ENCODE data around the gene NDEL1. TPM values are rescaled to one million over a fixed set of nuclear protein-coding genes. Genes with fewer than 3 reads are reported as not detected.

NDEL1 gene
- total RNA-seq, 1 donor from 2014 or later, result 34.1 TPM

GRCh38 chr17:8490256-8491023 is 54.8 kb downstream of the NDEL1 start:
- H3K9me3 Mint-ChIP-seq, result no peaks in the 10 kb centered on the region
- no peak overlapping the region for H3K4me3 Mint-ChIP-seq
- H3K36me3 Mint-ChIP-seq (ENCODE audit: low read depth), result peaks cover 42% of the 10 kb centered on the region
- H3K27ac Mint-ChIP-seq (ENCODE audit: unreplicated experiment), result no peak overlapping the region
- DNase-seq (ENCODE audit: low read depth, low spot score), result no peak
- no peaks in the 10 kb centered on the region for H3K27me3 Mint-ChIP-seq (ENCODE audit: low read depth)
- TF ChIP-seq CTCF (conservative IDR thresholded peaks at IDR 0.05), result no peak
- no peaks in the 10 kb centered on the region for H3K4me1 Mint-ChIP-seq

GRCh38 chr17:8492121-8492520 is 56.4 kb downstream of the NDEL1 start:
- Mint-ChIP-seq H3K4me1 (no peaks in the 10 kb centered on the region), H3K27ac (ENCODE audit: unreplicated experiment) (no peak overlapping the region), H3K27me3 (ENCODE audit: low read depth) (no peaks in the 10 kb centered on the region), H3K9me3 (no peaks in the 10 kb centered on the region), H3K4me3 (no peak overlapping the region), H3K36me3 (ENCODE audit: low read depth) (peaks cover 28% of the 10 kb centered on the region)
- no peak for DNase-seq (ENCODE audit: low read depth, low spot score)
- TF ChIP-seq CTCF (conservative IDR thresholded peaks at IDR 0.05), result no peak

GRCh38 chr17:8494021-8494420 is 58.3 kb downstream of the NDEL1 start:
- Mint-ChIP-seq H3K27ac (ENCODE audit: unreplicated experiment) (no peak overlapping the region), H3K36me3 (ENCODE audit: low read depth) (peaks cover 20% of the 10 kb centered on the region), H3K4me3 (no peak overlapping the region), H3K4me1 (no peaks in the 10 kb centered on the region), H3K9me3 (no peaks in the 10 kb centered on the region), H3K27me3 (ENCODE audit: low read depth) (no peaks in the 10 kb centered on the region)
- DNase-seq (ENCODE audit: low read depth, low spot score), result no peak
- TF ChIP-seq CTCF (conservative IDR thresholded peaks at IDR 0.05), result no peak

- H3K4me1 Mint-ChIP-seq, result no peaks in the 10 kb centered on the region
- H3K27ac Mint-ChIP-seq (ENCODE audit: unreplicated experiment), result no peak overlapping the region
- DNase-seq (ENCODE audit: low read depth, low spot score), result no peak
- no peak overlapping the region for H3K4me3 Mint-ChIP-seq
- peaks cover 19% of the 10 kb centered on the region for H3K36me3 Mint-ChIP-seq (ENCODE audit: low read depth)
- H3K27me3 Mint-ChIP-seq (ENCODE audit: low read depth), result no peaks in the 10 kb centered on the region
- H3K9me3 Mint-ChIP-seq, result no peaks in the 10 kb centered on the region
- no peak for TF ChIP-seq CTCF (conservative IDR thresholded peaks at IDR 0.05)
These were observed 58.9 kb downstream of the NDEL1 start for GRCh38 chr17:8494506-8495111.

- Mint-ChIP-seq H3K27ac (ENCODE audit: unreplicated experiment) (no peak overlapping the region), H3K9me3 (no peaks in the 10 kb centered on the region), H3K4me3 (no peak overlapping the region), H3K27me3 (ENCODE audit: low read depth) (no peaks in the 10 kb centered on the region), H3K36me3 (ENCODE audit: low read depth) (peaks cover 20% of the 10 kb centered on the region), H3K4me1 (no peaks in the 10 kb centered on the region)
- no peak for TF ChIP-seq CTCF (conservative IDR thresholded peaks at IDR 0.05)
- DNase-seq (ENCODE audit: low read depth, low spot score), result no peak
These were observed 60.4 kb downstream of the NDEL1 start for GRCh38 chr17:8496081-8496480.

All from neural crest cell (in vitro differentiated cells).